IPS-18c (cell line): ENCODE data around the gene GPC5.
"Not testable (repeated sequence)": the region's sequence is repeated elsewhere in the genome, so short reads cannot be mapped to it uniquely, and the experiment has no call there.

ENCODE experiments used
- H3K4me3 ChIP-seq: 2 replicates; pipeline ENCODE4 v1.7.0; 2013; ENCODE audit warnings: low read depth, mild to moderate bottlenecking, low read length, moderate library complexity; ENCODE audit not compliant: insufficient read depth
- H3K9me3 ChIP-seq: one replicate; pipeline ENCODE4 v1.6.1; 2013; ENCODE audit warnings: mild to moderate bottlenecking, low read length, moderate library complexity; ENCODE audit not compliant: control insufficient read depth, insufficient read depth

Gene GPC5

DNA sequence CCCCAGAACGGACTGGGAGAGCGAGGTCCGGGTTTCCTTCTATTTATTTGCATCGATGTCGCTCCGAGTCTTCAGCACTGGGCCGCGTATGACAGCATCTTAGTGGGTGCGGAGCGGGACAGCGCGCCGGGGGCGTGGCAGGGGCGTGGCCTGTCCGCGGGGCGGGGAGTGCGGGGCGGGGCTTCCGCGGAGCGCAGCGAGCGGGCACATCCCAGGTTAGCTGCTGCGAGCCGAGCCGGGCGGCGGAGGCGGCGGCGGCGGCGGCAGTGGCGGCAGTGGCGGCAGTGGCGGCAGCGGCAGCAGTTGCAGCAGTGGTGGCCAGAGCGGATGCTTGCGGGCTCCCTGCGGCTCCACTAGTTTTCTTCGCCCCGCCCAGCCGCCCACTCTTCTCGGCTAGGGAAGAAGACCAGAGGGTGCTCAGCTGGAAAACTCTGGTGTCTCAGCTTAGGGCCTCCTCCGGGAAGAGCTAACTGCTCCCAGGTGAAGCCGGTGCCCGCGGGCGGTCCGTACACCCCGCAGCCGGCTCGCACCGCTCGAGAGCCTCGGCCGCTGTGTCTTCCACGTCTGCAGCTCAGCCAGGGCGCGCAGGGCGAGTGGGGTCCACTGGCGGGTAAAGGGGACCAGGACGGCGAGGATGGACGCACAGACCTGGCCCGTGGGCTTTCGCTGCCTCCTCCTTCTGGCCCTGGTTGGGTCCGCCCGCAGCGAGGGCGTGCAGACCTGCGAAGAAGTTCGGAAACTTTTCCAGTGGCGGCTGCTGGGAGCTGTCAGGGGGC, at the start of gene GPC5:
GPC5 (plus strand) TSS at position 209 of the 776 bp plus-strand sequence.
- H3K4me3 ChIP-seq, result peak within 1 kb of the TSS; percentile 76
- no peaks in the 10 kb centered on the region for H3K9me3 ChIP-seq

DNA sequence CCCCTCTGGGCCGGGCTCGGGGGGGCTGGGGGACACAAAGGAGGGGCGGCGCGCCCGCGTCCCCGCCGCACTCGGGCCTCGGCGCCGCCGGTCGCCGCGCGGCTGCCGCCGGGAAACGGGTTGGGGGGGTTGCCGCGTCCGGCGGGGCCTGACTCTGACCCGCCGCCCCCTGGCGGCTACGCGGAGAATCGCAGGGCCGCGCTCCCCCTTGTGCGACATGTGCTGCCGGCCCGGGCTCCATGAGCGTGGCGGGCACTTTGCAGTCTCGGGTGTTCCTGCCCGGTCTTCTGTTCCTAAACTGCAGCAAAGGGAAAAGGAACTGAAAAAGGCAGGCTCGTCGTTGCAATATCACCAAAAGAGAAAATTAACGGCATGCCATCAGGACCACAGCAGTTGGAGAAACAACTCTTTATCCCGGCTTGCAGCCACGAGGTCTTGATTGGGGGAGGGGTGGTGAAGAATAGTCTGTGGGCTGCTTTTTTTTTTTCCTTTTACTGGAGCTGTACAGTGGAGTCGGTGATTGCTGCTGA, 49.5 kb upstream of the GPC5 start:
- peak overlapping the region; percentile 93 for H3K4me3 ChIP-seq
- peaks cover 2% of the 10 kb centered on the region for H3K9me3 ChIP-seq

DNA sequence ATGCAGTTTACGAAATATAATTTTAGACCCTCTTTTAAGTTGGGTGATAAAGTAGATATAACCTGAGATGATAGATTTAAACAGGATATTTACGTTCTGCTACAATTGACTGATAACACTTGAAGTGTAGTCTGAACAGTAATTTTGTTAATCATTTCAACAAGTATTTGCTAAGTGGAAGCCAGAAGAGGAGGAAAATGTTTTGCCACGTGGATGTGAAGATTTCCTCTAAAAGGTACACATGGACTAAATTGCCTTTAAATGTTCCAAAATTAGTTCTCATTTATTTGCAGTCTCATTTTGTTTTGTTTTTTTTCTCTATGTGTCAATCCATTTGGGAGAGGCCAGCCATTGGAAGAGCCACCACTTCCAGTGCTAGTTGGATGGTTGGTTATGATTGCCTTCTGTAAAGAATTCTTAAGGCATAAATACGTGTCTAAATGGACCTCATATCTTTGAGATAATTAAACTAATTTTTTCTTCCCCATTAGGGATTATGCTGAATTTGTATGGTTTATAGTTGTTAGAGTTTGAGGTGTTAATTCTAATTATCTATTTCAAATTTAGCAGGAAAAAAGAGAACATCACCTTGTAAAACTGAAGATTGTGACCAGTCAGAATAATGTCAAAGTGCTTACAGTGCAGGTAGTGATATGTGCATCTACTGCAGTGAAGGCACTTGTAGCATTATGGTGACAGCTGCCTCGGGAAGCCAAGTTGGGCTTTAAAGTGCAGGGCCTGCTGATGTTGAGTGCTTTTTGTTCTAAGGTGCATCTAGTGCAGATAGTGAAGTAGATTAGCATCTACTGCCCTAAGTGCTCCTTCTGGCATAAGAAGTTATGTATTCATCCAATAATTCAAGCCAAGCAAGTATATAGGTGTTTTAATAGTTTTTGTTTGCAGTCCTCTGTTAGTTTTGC, 48.2 kb upstream of the GPC5 start:
- peak overlapping the region; percentile 45 for H3K4me3 ChIP-seq
- peaks cover 2% of the 10 kb centered on the region for H3K9me3 ChIP-seq

DNA sequence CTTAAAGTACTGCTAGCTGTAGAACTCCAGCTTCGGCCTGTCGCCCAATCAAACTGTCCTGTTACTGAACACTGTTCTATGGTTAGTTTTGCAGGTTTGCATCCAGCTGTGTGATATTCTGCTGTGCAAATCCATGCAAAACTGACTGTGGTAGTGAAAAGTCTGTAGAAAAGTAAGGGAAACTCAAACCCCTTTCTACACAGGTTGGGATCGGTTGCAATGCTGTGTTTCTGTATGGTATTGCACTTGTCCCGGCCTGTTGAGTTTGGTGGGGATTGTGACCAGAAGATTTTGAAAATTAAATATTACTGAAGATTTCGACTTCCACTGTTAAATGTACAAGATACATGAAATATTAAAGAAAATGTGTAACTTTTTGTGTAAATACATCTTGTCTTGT, 47.3 kb upstream of the GPC5 start:
- no peak overlapping the region for H3K4me3 ChIP-seq

DNA sequence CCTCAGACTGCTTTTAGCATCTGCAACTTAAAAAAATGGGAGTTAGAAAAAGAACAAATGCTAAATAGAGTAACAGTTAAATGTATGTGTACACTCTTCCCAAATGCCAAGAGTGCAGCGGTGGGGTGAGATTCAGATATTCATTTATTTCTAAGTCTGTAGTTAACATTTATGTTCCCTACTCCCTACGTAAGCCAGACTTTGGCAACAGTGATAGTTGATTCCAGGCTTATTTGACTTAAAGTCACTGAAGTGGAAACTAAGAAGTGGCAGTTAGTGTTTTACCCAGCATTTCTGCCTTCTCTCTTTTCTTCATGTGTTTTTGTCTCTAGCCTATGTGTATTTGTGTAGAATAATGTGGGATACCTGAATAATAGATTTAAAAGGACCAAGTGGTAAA, 46.4 kb upstream of the GPC5 start:
- Histone ChIP-seq H3K4me3 (no peak overlapping the region), H3K9me3 (peaks cover 2% of the 10 kb centered on the region)

More for the DNA sequence above, 47.3 kb upstream of the GPC5 start:
- H3K9me3 ChIP-seq, result peaks cover 2% of the 10 kb centered on the region

DNA sequence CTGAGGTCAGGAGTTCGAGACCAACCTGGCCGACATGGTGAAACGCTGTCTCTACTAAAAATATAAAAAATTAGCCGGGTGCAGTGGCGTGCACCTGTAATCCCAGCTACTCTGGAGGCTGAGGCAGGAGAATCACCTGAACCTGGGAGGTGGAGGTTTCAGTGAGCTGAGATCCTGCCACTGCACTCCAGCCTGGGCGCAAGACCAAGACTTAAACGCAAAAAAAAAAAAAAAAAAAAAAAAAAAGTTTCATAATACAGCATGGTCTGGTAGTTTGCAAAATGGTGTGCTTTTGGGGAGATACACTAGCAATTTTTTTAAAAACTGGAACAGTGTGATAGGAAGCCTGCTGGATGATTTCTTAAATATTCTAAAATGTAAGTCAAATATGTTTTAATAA, 45.5 kb upstream of the GPC5 start:
- H3K4me3 ChIP-seq, H3K9me3 ChIP-seq: not testable (repeated sequence)

DNA sequence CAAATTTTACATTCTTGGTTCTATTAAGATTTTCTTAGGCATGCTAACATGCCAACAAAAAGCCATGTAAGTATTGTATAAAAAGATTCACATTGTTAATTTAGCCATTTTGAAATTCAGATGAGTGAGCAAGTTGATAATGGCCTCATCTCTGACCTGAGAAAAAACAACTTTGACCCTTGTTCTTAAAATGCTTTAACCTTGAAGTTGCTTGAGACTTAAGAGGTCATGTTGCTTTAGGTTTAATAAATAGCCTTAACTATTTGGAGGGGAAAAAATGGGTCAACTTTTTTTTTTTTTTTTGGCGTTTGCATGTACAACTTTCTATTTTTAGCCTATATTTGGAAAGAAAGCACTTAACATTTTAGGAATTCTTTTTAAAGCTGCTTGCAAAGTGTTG, 44.9 kb upstream of the GPC5 start:
- H3K9me3 ChIP-seq, result peaks cover 2% of the 10 kb centered on the region
- no peak overlapping the region for H3K4me3 ChIP-seq

DNA sequence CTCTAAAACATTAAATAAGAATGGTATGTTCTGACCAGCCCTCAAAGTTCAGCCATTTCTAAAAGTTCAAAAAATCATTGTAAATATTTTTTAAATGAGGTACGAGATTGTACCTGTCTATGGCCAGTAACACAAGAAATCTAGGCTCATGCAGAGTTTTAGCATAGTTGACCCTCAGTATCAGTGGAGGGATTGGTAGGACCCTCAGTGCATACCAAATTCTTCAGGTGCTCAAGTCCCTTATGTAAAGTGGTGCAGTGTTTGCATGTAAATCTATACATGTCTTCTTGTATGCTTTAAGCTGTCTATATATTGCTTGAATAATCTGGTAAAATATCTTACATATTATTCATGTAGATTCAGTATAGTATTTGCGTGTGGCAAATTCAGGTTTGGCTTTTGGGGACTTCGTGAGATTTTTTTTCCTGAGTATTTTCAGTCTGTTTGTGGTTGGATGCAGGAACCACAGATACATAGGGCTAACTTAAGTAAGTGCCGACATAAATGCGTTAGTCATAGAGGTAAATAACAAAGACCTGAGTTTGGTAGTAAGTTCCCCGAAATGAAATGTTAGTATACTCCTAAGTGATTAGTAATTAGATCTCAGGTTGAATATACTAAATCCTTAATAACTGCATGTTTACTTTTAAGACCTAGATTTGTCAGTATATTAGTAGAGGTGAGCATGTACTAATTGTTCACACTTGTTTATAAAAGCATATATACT, 43.2 kb upstream of the GPC5 start:
- Histone ChIP-seq H3K9me3 (no peaks in the 10 kb centered on the region), H3K4me3 (no peak overlapping the region)

DNA sequence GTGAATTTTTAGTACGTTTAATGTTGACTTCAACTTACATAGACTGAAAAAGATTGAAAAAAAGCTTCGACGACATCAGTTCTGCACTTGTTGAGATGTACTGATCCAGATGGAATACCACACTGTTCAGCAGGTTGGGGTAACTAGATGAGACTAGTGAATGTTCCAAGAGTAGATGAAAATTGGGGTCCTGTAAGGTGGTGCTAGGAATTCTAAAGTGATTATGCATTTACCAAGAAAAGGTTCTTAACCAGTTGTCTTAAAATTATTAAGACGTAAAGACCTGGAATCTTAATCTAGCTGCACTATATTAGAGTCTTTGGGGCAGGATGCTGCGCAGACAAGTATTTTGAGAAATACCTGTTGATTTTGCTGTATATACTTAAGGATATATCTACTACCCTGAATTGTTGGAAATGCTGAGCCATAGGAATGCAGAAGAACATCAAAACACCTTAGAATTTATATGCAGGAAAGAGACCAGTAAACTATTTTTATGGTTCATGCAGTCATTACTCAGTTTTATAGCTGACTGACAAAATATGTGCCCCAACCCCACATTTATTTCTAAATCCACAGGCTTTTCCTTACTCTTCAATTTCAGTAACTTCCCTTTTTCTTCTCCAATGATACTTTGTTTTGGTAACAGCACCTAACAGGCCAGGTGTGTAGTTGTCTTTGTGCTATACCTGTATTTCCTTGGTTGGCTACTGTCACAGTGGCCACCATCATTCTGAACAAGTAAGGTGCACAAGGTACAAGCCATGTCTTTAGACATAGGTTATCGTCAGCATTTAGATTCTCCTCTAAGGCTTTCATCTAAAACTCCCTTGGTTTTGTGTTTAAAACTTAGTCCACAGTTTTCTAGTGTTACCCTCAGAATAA, 42.4 kb upstream of the GPC5 start:
- H3K4me3 ChIP-seq, result no peak overlapping the region

DNA sequence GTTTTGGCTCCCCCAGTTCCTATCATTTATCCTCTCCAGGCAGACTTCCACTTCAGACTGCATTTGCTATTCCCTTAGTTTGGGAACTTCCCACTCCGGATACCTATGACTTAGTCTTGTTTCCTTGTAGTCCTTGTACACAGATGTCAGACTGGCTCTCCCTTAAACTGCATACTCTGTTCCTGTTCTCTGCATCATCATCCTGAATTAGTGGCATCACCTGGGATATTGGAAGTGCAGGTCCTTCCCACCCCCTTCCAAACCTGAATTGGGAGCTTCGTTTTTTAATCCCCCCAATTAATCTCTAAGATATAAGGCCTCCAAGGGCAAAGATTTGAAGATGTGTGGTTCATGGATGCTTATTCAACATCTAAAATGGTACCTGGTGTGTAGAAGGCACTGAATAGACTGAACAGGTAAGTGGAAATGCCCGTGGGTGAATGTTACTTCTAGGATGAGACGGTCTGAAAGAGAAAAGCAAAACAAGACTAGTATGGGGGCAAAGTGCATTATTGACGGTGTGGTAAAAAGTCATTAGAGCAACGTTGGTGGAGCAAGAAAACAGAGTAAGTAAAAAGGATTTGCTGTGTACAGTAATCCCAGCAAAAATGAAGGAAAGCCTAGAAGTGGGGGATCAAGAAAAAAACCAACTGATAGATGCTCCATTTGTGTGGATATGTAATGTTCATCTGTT, 41.4 kb upstream of the GPC5 start:
- no peaks in the 10 kb centered on the region for H3K9me3 ChIP-seq
- H3K4me3 ChIP-seq, result no peak overlapping the region

More for the DNA sequence above, 42.4 kb upstream of the GPC5 start:
- no peaks in the 10 kb centered on the region for H3K9me3 ChIP-seq

DNA sequence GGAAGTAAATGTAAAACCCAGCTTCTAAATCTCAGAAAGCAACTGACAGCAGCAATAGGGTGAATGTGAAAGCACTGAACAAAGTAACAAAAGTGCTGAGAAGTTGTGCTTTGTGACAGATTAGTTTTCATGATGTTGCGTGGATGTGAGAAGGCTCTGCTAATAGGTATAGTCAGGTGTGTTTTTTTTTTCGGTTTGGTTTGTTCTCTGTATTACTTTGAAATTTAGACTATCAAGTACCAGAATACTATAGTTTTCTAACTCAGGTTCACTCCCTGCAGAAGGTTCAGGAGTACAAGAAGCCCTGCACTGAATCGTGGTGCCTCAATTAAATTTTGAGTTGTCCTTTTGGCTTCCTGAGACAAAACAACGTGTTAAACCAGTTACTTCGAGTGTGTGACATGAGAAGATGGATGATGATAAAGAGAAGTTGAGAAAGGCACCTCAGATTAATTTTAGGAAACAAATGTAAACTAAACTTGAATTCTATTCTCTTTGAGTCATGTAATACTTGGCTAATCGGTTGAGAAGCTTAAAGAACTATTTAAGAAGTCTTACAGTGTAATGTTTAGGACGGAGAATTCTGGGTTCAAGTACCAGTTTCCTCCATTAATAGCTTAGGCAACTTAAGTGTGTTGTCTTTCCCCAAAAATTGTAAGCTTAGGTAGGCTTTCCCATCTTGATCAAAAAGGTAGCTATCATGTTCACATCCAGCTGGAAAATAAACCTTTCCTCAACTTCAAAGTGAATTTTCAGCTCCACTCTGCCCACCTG, 40.6 kb upstream of the GPC5 start:
- H3K4me3 ChIP-seq, result no peak overlapping the region
- no peaks in the 10 kb centered on the region for H3K9me3 ChIP-seq

DNA sequence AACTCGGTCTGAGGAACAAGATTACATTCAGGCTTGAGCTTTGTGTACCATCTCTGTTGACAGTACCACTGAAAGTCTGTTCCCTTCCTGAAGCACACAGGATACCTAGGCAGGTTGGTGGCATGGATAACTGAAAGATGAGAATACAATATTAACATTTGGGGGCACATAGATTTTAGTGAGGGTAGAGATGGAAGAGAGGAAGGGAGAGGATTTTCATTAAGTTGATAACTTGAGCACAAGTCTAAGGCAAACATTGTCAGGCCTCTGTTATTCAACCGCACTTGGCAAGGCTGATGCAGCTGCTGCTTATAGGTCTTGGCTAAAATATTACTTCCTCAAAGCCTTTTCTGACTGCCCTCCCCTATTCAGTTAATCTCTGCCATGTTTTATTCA, 40.0 kb upstream of the GPC5 start:
- Histone ChIP-seq H3K4me3 (no peak overlapping the region), H3K9me3 (no peaks in the 10 kb centered on the region)

DNA sequence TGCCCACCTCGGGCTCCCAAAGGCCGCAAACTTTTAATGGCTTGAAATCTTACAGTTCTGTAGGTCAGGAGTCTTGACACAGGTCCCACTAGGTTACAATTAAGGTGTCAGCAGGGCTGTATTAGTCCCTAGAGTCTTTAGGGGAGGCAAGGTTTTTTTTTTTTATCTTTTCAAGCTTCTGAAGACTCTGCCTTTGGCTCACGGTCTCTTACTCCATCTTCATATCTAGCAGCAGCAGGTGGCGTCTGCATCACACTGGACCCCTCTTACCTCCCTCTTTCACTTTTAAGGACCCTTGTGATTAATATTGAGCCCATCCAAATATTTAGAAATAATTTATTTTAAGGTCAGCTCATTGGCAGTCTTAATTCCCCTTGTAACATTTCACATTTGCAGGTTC, 39.3 kb upstream of the GPC5 start:
- Histone ChIP-seq H3K4me3 (no peak overlapping the region), H3K9me3 (no peaks in the 10 kb centered on the region)

DNA sequence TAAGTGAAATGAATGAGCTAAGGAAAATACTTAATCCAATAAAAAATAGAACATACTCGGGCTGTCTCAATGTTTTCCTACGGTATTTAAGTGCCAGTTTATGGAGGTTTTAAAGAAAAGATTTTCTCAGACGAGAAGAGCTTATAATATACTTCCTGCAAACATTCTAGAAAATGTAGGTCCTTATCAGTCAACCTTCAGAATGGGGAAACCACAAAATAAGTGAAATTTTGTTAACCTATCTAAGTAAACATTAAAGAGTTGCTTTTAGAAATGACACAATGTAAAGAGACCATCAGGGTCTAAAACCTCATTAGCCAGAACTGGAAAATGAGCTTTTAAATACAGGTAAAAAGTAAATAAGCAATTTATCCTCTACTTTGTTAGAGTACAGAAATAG, 38.8 kb upstream of the GPC5 start:
- no peak overlapping the region for H3K4me3 ChIP-seq
- no peaks in the 10 kb centered on the region for H3K9me3 ChIP-seq

DNA sequence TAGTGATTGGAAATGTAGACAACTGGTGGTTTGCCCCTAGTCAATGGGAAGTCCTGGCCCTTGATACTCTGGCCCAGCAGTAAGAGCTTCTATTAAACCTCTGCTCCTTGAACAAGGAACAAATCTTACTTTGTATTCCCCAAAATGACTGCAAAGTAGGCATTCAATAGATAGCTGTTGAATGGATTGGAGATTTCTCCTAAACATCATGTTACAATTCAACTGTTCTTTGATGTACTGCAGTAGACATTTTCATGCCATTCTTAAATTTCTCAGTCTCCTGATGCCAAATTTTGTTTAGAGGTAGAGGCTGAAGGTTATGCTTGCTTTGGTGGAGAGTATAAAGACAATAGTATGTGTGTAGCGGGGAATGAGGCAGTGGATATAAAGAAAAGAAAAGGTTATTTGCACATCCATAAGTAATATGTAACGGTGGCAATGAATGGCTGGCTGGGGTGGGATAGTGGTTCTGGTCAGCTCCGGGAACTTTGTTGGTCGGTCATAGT, 38.1 kb upstream of the GPC5 start:
- Histone ChIP-seq H3K9me3 (no peaks in the 10 kb centered on the region), H3K4me3 (no peak overlapping the region)
